IMR-90 (cell line): ENCODE results near the gene ISX. TPM values are rescaled to one million over a fixed set of nuclear protein-coding genes. Genes with fewer than 3 reads are reported as not detected.

Experiments used
- ATAC-seq: fragments of 200-7000 bp; cut with Tn5 transposase; 2 replicates; pipeline ENCODE4 v1.9.1; 2020; ENCODE audit warnings: low read depth, mild to moderate bottlenecking, moderate library complexity
- BruUV-seq: library from RNA; stranded (reverse); fragments of 400-500 nt; replicated peaks from 2 replicates; lab custom pipeline; 2021; lab: Mats Ljungman, UMichigan
- CTCF ChIA-PET: fragments of 300-600 bp; formaldehyde crosslinking; extraction: SDS; loops from one replicate; lab custom pipeline; 2021; ENCODE audit warnings: antibody characterized with exemption; lab: Yijun Ruan, JAX
- POLR2A ChIA-PET: fragments of 300-600 bp; sonication (Branson Sonifier 250); formaldehyde crosslinking; loops from one replicate; lab custom pipeline; 2022; ENCODE audit warnings: antibody characterized with exemption; ENCODE audit not compliant: unreplicated experiment; lab: Charles Lee
- DNase-seq: peaks from one replicate; pipeline ENCODE4 v3.0.0; 2013
- H2AFZ ChIP-seq: replicated peaks from 2 replicates; pipeline ENCODE3; 2013; ENCODE audit warnings: low read length, mild to moderate bottlenecking; ENCODE audit not compliant: poor library complexity
- H2AK5ac ChIP-seq: 2 replicates; pipeline ENCODE4 v1.6.1; 2013; ENCODE audit warnings: low read depth, low read length, inconsistent platforms
- H2AK9ac ChIP-seq: replicated peaks from 2 replicates; pipeline ENCODE3; 2013; ENCODE audit warnings: mild to moderate bottlenecking, low read depth, low read length, moderate library complexity; ENCODE audit not compliant: poor library complexity
- H2BK120ac ChIP-seq: 2 replicates; pipeline ENCODE4 v1.6.1; 2013; ENCODE audit warnings: low read depth, low read length, inconsistent platforms
- H2BK15ac ChIP-seq: 3 replicates; pipeline ENCODE4 v1.6.1; 2013; ENCODE audit warnings: low read depth, low read length, inconsistent platforms
- H2BK20ac ChIP-seq: 2 replicates; pipeline ENCODE4 v1.6.1; 2013; ENCODE audit warnings: low read depth, mild to moderate bottlenecking, inconsistent platforms, low read length, moderate library complexity
- H2BK5ac ChIP-seq: 2 replicates; pipeline ENCODE4 v1.6.1; 2013; ENCODE audit warnings: mild to moderate bottlenecking, low read depth, low read length, inconsistent platforms; ENCODE audit not compliant: poor library complexity, severe bottlenecking
- H3K14ac ChIP-seq: replicated peaks from 2 replicates; pipeline ENCODE4 v1.6.1; 2013; ENCODE audit warnings: low read depth, low read length, inconsistent platforms
- H3K18ac ChIP-seq: 2 replicates; pipeline ENCODE4 v1.6.1; 2013; ENCODE audit warnings: low read depth, low read length, control low read depth
- H3K23ac ChIP-seq: 2 replicates; pipeline ENCODE4 v1.6.1; 2013; ENCODE audit warnings: low read depth, low read length, inconsistent platforms
- H3K27ac ChIP-seq: 2 replicates; pipeline ENCODE4 v1.5.1; 2013; ENCODE audit warnings: mild to moderate bottlenecking, control low read depth, low read length; ENCODE audit not compliant: insufficient read depth
- H3K27me3 ChIP-seq: 2 replicates; pipeline ENCODE4 v1.6.1; 2013; ENCODE audit warnings: low read length; ENCODE audit not compliant: control insufficient read depth, insufficient read depth
- H3K36me3 ChIP-seq: 2 replicates; pipeline ENCODE4 v1.6.1; 2013; ENCODE audit warnings: low read length, mixed read lengths; ENCODE audit not compliant: control insufficient read depth, insufficient read depth
- H3K4ac ChIP-seq: 2 replicates; pipeline ENCODE4 v1.6.1; 2013; ENCODE audit warnings: low read depth, low read length, inconsistent platforms
- H3K4me1 ChIP-seq: 2 replicates; pipeline ENCODE4 v1.6.1; 2013; ENCODE audit warnings: low read length, mixed read lengths; ENCODE audit not compliant: control insufficient read depth, insufficient read depth
- H3K4me2 ChIP-seq: 2 replicates; pipeline ENCODE4 v1.6.1; 2013; ENCODE audit warnings: low read depth, mild to moderate bottlenecking, control low read depth, low read length, moderate library complexity
- H3K4me3 ChIP-seq: 2 replicates; pipeline ENCODE4 v1.5.1; 2013; ENCODE audit warnings: low read depth, mild to moderate bottlenecking, control low read depth, low read length, moderate library complexity; ENCODE audit not compliant: insufficient read depth
- H3K56ac ChIP-seq: 2 replicates; pipeline ENCODE4 v1.6.1; 2013; ENCODE audit warnings: low read length, inconsistent platforms; ENCODE audit not compliant: insufficient read depth; ENCODE audit errors: extremely low read depth
- H3K79me1 ChIP-seq, 2 experiments: 2 replicates each; pipeline ENCODE4 v1.6.1; 2013; ENCODE audit warnings: low read length in 2 of 2, inconsistent platforms in 1 of 2, low read depth in 1 of 2
- H3K9ac ChIP-seq: 2 replicates; pipeline ENCODE4 v1.6.1; 2013; ENCODE audit warnings: low read depth, low read length, control low read depth
- H3K9me1 ChIP-seq: 2 replicates; pipeline ENCODE4 v1.6.1; 2013; ENCODE audit warnings: low read length, inconsistent platforms; ENCODE audit not compliant: insufficient read depth
- H3K9me3 ChIP-seq: 2 replicates; pipeline ENCODE4 v1.6.1; 2013; ENCODE audit warnings: low read length; ENCODE audit not compliant: control insufficient read depth, insufficient read depth
- H4K20me1 ChIP-seq: 2 replicates; pipeline ENCODE4 v1.6.1; 2013; ENCODE audit warnings: low read length, inconsistent platforms; ENCODE audit not compliant: insufficient read depth
- H4K5ac ChIP-seq: 2 replicates; pipeline ENCODE4 v1.6.1; 2013; ENCODE audit warnings: mild to moderate bottlenecking, low read depth, low read length, control low read depth
- H4K8ac ChIP-seq, 2 experiments: 2 replicates each; pipeline ENCODE4 v1.6.1; 2013; ENCODE audit warnings: low read depth in 2 of 2, low read length in 2 of 2, control low read depth in 1 of 2, inconsistent platforms in 1 of 2
- H4K91ac ChIP-seq: 2 replicates; pipeline ENCODE4 v1.6.1; 2013; ENCODE audit warnings: low read depth, low read length, inconsistent platforms; ENCODE audit not compliant: insufficient read depth
- CHD1 ChIP-seq: IDR thresholded peaks from 2 replicates; pipeline ENCODE4 v1.6.1; 2012; ENCODE audit warnings: low read depth, low read length, improper control_type of control experiment
- FOS ChIP-seq: fragments of 150-350 bp; IDR thresholded peaks from 2 replicates; pipeline ENCODE4 v1.6.1; 2016; ENCODE audit warnings: low read depth, low read length
- MAFK ChIP-seq: IDR thresholded peaks from 2 replicates; pipeline ENCODE4 v1.6.1; 2012; ENCODE audit warnings: low read depth, low read length, improper control_type of control experiment
- NFE2L2 ChIP-seq: fragments of 150-350 bp; IDR thresholded peaks from 2 replicates; pipeline ENCODE4 v1.6.1; 2016; ENCODE audit warnings: low read depth, mild to moderate bottlenecking, low read length
- WGBS, 2 experiments: methylation state at CpG; one replicate each; pipeline versions ENCODE4 v1.1.5 to v1.1.7; 2013; ENCODE audit warnings: missing lambda C conversion rate in 2 of 2; ENCODE audit not compliant: insufficient read length in 1 of 2; ENCODE audit errors: extremely low coverage in 2 of 2; 5-methylcytosine and 5-hydroxymethylcytosine counted together
- dilution Hi-C: fragments of 300-500 bp; cut with HindIII; formaldehyde crosslinking; loops from one replicate; pipeline ENCODE4 v1.14.3; 2018; ENCODE audit warnings: low sequenced_read_pairs; ENCODE audit not compliant: unreplicated experiment
- in situ Hi-C: fragments of 300-500 bp; cut with MboI; formaldehyde crosslinking; loops from 3 replicates; pipeline ENCODE4 v1.14.3; 2019; ENCODE audit warnings: low sequenced_read_pairs, inconsistent platforms, mixed read lengths
- intact Hi-C: fragments of 100-400 bp; cut with micrococcal nuclease; formaldehyde crosslinking; loops from 2 replicates; pipeline ENCODE4 v1.10.0; 2022
- polyA plus RNA-seq, 3 experiments: library from polyadenylated mRNA; depleted of rRNA; stranded (reverse); fragments of >200 nt; gene quantifications; 2 replicates each; pipeline ENCODE4 v1.2.3, GENCODE V29; 2012; ENCODE audit warnings: low replicate concordance in 1 of 3
- total RNA-seq: library from RNA; depleted of rRNA; stranded (reverse); fragments of >200 nt; gene quantifications from 2 replicates; pipeline ENCODE4 v1.2.3, GENCODE V29; 2012

Gene ISX
- total and polyA plus RNA-seq, 2 of the 4 experiments (the other 2 are of a cell fraction): not detected

DNA sequence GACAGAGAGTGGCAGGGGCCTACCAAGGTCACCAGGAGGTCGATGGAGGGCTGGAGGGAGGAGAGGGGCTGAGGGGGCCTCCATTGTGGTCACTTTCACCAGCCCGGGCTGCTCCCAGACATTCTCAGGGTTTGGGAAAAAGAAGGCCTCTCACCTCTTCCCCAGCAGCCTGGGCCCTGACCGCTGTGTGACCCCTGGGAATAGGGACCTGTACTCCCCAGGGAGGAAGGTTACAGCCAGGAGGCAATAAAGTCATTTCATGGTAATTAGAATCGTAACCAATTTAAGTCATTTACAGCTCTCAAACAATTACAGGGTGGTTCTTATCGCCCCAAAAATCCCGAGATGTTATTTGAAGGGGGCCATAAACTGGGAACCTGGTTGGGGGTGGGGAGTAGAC is 37.8 kb downstream of the ISX start:
- Histone ChIP-seq H3K18ac (no peak overlapping the region), H2BK5ac (no peak overlapping the region), H3K9me3 (no peaks in the 10 kb centered on the region), H2BK120ac (no peak overlapping the region), H3K9me1 (no peaks in the 10 kb centered on the region), H3K9ac (no peak overlapping the region), H3K4me1 (no peaks in the 10 kb centered on the region), H3K27ac (no peak overlapping the region), H3K36me3 (no peaks in the 10 kb centered on the region), H3K4ac (no peak overlapping the region), H3K56ac (no peak overlapping the region), H4K5ac (no peak overlapping the region), H2BK15ac (no peak overlapping the region), H2AK9ac (no peak overlapping the region), H3K14ac (no peak overlapping the region), H4K20me1 (no peaks in the 10 kb centered on the region), H2AK5ac (no peak overlapping the region), H2AFZ (no peak overlapping the region), H3K23ac (no peak overlapping the region), H3K27me3 (no peaks in the 10 kb centered on the region), H3K4me2 (no peak overlapping the region), H3K79me1 (no peaks in the 10 kb centered on the region), H3K4me3 (no peak overlapping the region), H4K91ac (no peak overlapping the region), H4K8ac (no peak overlapping the region), H2BK20ac (no peak overlapping the region)
- in situ Hi-C loops: no loop called here
- ATAC-seq: no peak
- intact Hi-C loops: no loop called here
- no TSS peak for BruUV-seq
- CTCF ChIA-PET: no interaction called here
- WGBS, 2 experiments: no CpG with 5 or more reads among the region's 6 CpGs
- TF ChIP-seq NFE2L2 (no peak), MAFK (no peak), FOS (no peak), CHD1 (no peak)
- DNase-seq: no peak
- POLR2A ChIA-PET: no interaction called here
- dilution Hi-C loops: no loop called here
